WTC11 (cell line): ENCODE measurements around the gene ERC2.

ENCODE experiments used
- ESRRA ChIP-seq: sonication (generic); formaldehyde crosslinking; IDR thresholded peaks from 2 replicates; pipeline ENCODE4 v1.8.1; 2022; ENCODE audit warnings: mild to moderate bottlenecking, missing genetic modification reagents, borderline replicate concordance
- FOXJ3 ChIP-seq: sonication (generic); formaldehyde crosslinking; IDR thresholded peaks from 2 replicates; pipeline ENCODE4 v1.9.0; 2021; ENCODE audit warnings: missing genetic modification reagents, mild to moderate bottlenecking, borderline replicate concordance
- KAT7 ChIP-seq: sonication (generic); formaldehyde crosslinking; IDR thresholded peaks from 2 replicates; pipeline ENCODE4 v1.8.1; 2023; ENCODE audit warnings: missing genetic modification reagents, mild to moderate bottlenecking, borderline replicate concordance
- SP1 ChIP-seq: sonication (generic); formaldehyde crosslinking; conservative IDR thresholded peaks from 2 replicates; pipeline ENCODE4 v1.8.1; 2022; ENCODE audit warnings: missing genetic modification reagents
- ZNF121 ChIP-seq: sonication (generic); formaldehyde crosslinking; IDR thresholded peaks from 2 replicates; pipeline ENCODE4 v1.8.0; 2023; ENCODE audit warnings: missing genetic modification reagents
- ZNF138 ChIP-seq: sonication (generic); formaldehyde crosslinking; conservative IDR thresholded peaks from 2 replicates; pipeline ENCODE4 v1.8.1; 2022; ENCODE audit warnings: mild to moderate bottlenecking, moderate library complexity, missing genetic modification reagents
- TF ChIP-seq, protein P1 (sequence below): fragments of 200-600 bp; IDR thresholded peaks from 2 replicates; pipeline ENCODE4 v1.8.0; 2022; ENCODE audit warnings: antibody characterized with exemption
- TF ChIP-seq, protein P2 (sequence below): sonication (generic); formaldehyde crosslinking; IDR thresholded peaks from 2 replicates; pipeline ENCODE4 v1.8.1; 2022; ENCODE audit warnings: low read depth, missing genetic modification reagents, borderline replicate concordance
- TF ChIP-seq, protein P3 (sequence below): sonication (generic); formaldehyde crosslinking; IDR thresholded peaks from 2 replicates; pipeline ENCODE4 v1.8.1; 2023; ENCODE audit warnings: mild to moderate bottlenecking, missing genetic modification reagents
- TF ChIP-seq, protein P4 (sequence below): sonication (generic); formaldehyde crosslinking; IDR thresholded peaks from 2 replicates; pipeline ENCODE4 v1.8.1; 2022; ENCODE audit warnings: mild to moderate bottlenecking, missing genetic modification reagents, moderate library complexity, borderline replicate concordance

DNA sequence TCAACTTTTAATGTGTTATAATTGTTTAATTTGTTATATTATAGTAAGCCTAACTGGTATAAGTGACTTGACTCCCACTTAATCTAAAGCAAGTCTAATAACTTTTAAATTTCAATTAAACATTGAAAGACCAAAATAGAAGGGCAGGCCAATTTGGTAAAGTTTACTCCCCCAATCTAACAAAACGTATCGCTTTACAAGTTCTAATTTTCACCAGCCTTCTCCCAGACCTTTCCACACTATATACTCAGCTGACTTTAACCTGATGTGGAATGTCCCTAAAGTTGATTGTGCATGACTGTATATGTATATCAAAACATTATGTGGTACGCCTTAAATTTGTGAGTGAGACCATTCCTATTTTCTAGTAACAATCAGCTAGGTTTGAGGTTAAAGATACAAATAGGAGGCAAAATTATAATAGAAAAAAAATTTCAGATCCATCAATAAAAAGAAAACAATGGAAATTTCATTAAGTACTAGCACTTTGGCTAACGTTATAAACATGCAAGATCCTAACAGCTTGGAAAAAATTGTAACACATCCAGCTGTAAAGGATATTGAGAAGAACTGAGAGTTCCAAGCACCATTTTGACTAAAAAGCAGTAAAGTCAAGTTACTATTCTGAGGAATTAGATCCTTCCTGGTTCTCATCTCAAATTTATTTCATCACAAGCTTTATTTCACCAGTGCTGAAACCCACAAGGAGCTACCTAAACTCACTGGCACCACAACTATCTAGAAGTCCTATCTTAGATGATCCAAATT, 199.5 kb downstream of the ERC2 start:
- TF ChIP-seq, protein P1, sequence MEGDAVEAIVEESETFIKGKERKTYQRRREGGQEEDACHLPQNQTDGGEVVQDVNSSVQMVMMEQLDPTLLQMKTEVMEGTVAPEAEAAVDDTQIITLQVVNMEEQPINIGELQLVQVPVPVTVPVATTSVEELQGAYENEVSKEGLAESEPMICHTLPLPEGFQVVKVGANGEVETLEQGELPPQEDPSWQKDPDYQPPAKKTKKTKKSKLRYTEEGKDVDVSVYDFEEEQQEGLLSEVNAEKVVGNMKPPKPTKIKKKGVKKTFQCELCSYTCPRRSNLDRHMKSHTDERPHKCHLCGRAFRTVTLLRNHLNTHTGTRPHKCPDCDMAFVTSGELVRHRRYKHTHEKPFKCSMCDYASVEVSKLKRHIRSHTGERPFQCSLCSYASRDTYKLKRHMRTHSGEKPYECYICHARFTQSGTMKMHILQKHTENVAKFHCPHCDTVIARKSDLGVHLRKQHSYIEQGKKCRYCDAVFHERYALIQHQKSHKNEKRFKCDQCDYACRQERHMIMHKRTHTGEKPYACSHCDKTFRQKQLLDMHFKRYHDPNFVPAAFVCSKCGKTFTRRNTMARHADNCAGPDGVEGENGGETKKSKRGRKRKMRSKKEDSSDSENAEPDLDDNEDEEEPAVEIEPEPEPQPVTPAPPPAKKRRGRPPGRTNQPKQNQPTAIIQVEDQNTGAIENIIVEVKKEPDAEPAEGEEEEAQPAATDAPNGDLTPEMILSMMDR = no peak
- TF ChIP-seq, protein P2, sequence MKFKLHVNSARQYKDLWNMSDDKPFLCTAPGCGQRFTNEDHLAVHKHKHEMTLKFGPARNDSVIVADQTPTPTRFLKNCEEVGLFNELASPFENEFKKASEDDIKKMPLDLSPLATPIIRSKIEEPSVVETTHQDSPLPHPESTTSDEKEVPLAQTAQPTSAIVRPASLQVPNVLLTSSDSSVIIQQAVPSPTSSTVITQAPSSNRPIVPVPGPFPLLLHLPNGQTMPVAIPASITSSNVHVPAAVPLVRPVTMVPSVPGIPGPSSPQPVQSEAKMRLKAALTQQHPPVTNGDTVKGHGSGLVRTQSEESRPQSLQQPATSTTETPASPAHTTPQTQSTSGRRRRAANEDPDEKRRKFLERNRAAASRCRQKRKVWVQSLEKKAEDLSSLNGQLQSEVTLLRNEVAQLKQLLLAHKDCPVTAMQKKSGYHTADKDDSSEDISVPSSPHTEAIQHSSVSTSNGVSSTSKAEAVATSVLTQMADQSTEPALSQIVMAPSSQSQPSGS = no peak
- TF ChIP-seq ESRRA (CRISPR knock-in tag) (no peak), FOXJ3 (CRISPR knock-in tag) (no peak), ZNF121 (no peak), KAT7 (no peak), ZNF138 (no peak), SP1 (CRISPR knock-in tag) (no peak)
- TF ChIP-seq, protein P3, sequence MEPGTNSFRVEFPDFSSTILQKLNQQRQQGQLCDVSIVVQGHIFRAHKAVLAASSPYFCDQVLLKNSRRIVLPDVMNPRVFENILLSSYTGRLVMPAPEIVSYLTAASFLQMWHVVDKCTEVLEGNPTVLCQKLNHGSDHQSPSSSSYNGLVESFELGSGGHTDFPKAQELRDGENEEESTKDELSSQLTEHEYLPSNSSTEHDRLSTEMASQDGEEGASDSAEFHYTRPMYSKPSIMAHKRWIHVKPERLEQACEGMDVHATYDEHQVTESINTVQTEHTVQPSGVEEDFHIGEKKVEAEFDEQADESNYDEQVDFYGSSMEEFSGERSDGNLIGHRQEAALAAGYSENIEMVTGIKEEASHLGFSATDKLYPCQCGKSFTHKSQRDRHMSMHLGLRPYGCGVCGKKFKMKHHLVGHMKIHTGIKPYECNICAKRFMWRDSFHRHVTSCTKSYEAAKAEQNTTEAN = no peak
- TF ChIP-seq, protein P4, sequence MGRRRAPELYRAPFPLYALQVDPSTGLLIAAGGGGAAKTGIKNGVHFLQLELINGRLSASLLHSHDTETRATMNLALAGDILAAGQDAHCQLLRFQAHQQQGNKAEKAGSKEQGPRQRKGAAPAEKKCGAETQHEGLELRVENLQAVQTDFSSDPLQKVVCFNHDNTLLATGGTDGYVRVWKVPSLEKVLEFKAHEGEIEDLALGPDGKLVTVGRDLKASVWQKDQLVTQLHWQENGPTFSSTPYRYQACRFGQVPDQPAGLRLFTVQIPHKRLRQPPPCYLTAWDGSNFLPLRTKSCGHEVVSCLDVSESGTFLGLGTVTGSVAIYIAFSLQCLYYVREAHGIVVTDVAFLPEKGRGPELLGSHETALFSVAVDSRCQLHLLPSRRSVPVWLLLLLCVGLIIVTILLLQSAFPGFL (CRISPR knock-in tag) = no peak
